HG02798 (cell line): ENCODE measurements around the gene ERMP1.
A peak's percentile ranks its signal among the peaks of the same experiment; 100 is the strongest.
"Not testable (repeated sequence)": the region's sequence is repeated elsewhere in the genome, so short reads cannot be mapped to it uniquely, and the experiment has no call there.

Experiments used
- ATAC-seq: cut with Tn5 transposase; IDR thresholded peaks from one replicate; pipeline ENCODE4 v1.9.1; 2021; ENCODE audit warnings: mild to moderate bottlenecking; ENCODE audit not compliant: unreplicated experiment, poor library complexity

ERMP1 gene

GRCh38 chr9:5786370-5787127, 46.4 kb downstream of the ERMP1 start:
- no peak for ATAC-seq

- ATAC-seq, result no peak
These were observed 48.2 kb downstream of the ERMP1 start for GRCh38 chr9:5784526-5785315.

GRCh38 chr9:5783982-5784381, 48.9 kb downstream of the ERMP1 start:
- ATAC-seq, result no peak

- ATAC-seq, result not testable (repeated sequence)
These were observed 49.5 kb downstream of the ERMP1 start for GRCh38 chr9:5783420-5783819.

GRCh38 chr9:5779705-5780218, 53.2 kb downstream of the ERMP1 start:
- ATAC-seq, result not testable (repeated sequence)

- ATAC-seq, result no peak
These were observed 54.1 kb downstream of the ERMP1 start for GRCh38 chr9:5778805-5779204.

- no peak for ATAC-seq
These were observed 59.5 kb downstream of the ERMP1 start for GRCh38 chr9:5773324-5773999.

GRCh38 chr9:5767968-5768932, 64.7 kb downstream of the ERMP1 start:
- peak; percentile 76 for ATAC-seq

GRCh38 chr9:5764130-5764868, 68.6 kb downstream of the ERMP1 start:
- peak; percentile 85 for ATAC-seq

GRCh38 chr9:5762421-5762820, 70.5 kb downstream of the ERMP1 start:
- no peak for ATAC-seq

- no peak for ATAC-seq
These were observed 72.6 kb downstream of the ERMP1 start for GRCh38 chr9:5760338-5760737.

GRCh38 chr9:5756633-5757032, 76.3 kb downstream of the ERMP1 start:
- no peak for ATAC-seq

- no peak for ATAC-seq
These were observed 82.3 kb downstream of the ERMP1 start for GRCh38 chr9:5750569-5750968.

- no peak for ATAC-seq
These were observed 83.6 kb downstream of the ERMP1 start for GRCh38 chr9:5749306-5749705.

GRCh38 chr9:5748438-5748837, 84.5 kb downstream of the ERMP1 start:
- no peak for ATAC-seq

GRCh38 chr9:5743109-5743508, 89.8 kb downstream of the ERMP1 start:
- ATAC-seq, result no peak

- no peak for ATAC-seq
These were observed 96.2 kb downstream of the ERMP1 start for GRCh38 chr9:5736563-5737346.

GRCh38 chr9:5735072-5735471, 97.8 kb downstream of the ERMP1 start:
- ATAC-seq, result no peak
